ENCODE measurements around the gene MARS1. TPM values are rescaled to one million over a fixed set of nuclear protein-coding genes. Genes with fewer than 3 reads are reported as not detected.

The MARS1 gene
- total RNA-seq, 1 donor from 2014 or later = 290 TPM

- Mint-ChIP-seq H3K4me3 (ENCODE audit: low read depth) (peak within 1 kb of the TSS; percentile 90), H3K4me1 (ENCODE audit: low read depth) (peaks cover 19% of the 10 kb centered on the region), H3K27me3 (peaks cover 64% of the 10 kb centered on the region), H3K9me3 (ENCODE audit: low read depth) (no peaks in the 10 kb centered on the region), H3K36me3 (ENCODE audit: insufficient read depth) (no peaks in the 10 kb centered on the region), H3K27ac (peak within 1 kb of the TSS; percentile 87)
- TF ChIP-seq, protein P1, sequence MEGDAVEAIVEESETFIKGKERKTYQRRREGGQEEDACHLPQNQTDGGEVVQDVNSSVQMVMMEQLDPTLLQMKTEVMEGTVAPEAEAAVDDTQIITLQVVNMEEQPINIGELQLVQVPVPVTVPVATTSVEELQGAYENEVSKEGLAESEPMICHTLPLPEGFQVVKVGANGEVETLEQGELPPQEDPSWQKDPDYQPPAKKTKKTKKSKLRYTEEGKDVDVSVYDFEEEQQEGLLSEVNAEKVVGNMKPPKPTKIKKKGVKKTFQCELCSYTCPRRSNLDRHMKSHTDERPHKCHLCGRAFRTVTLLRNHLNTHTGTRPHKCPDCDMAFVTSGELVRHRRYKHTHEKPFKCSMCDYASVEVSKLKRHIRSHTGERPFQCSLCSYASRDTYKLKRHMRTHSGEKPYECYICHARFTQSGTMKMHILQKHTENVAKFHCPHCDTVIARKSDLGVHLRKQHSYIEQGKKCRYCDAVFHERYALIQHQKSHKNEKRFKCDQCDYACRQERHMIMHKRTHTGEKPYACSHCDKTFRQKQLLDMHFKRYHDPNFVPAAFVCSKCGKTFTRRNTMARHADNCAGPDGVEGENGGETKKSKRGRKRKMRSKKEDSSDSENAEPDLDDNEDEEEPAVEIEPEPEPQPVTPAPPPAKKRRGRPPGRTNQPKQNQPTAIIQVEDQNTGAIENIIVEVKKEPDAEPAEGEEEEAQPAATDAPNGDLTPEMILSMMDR (IDR thresholded peaks at IDR 0.05; ENCODE audit: unreplicated experiment) = no peak
- no peak for DNase-seq (ENCODE audit: low spot score, unreplicated experiment)
These were observed 28.0 kb upstream of the MARS1 start, which contains the start of gene GLI1 for GRCh38 chr12:57459750-57460467. Gene GLI1, plus strand, starts transcription at chr12:57459785. Its CDS starts 3,907 bp downstream, at chr12:57463692.

- DNase-seq (ENCODE audit: low spot score, unreplicated experiment) = no peak
- H3K9me3 Mint-ChIP-seq (ENCODE audit: low read depth) = no peaks in the 10 kb centered on the region
- H3K27me3 Mint-ChIP-seq = peaks cover 66% of the 10 kb centered on the region
- H3K4me1 Mint-ChIP-seq (ENCODE audit: low read depth) = peaks cover 19% of the 10 kb centered on the region
- H3K4me3 Mint-ChIP-seq (ENCODE audit: low read depth) = peak overlapping the region; percentile 64
- TF ChIP-seq, protein P1 (IDR thresholded peaks at IDR 0.05; ENCODE audit: unreplicated experiment) = no peak
- peak overlapping the region; percentile 54 for H3K27ac Mint-ChIP-seq
- H3K36me3 Mint-ChIP-seq (ENCODE audit: insufficient read depth) = no peaks in the 10 kb centered on the region
These were observed 27.4 kb upstream of the MARS1 start for GRCh38 chr12:57460468-57460784.

DNA sequence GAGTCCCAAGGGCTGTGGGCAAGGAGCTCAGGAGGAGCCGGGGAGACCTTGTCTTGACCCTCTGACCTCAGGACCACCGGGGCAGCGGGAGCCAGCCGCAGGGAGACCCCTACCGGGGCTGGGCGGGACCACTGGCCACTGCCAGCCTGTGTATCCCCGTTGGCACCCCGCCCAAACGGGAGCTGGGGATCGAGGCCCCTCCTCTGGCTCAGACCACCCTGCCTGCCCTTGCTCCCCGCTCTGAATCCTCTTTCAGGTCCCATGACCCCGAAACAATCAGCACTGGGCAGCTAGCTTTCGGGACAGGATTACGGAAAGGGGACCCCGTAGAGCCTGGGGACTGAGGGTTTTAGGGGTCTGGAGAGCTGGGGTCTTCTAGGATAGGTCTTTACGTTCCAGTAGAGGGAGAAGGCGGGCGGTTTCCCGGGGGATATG, 27.0 kb upstream of the MARS1 start:
- no peaks in the 10 kb centered on the region for H3K36me3 Mint-ChIP-seq (ENCODE audit: insufficient read depth)
- H3K4me3 Mint-ChIP-seq (ENCODE audit: low read depth) = peak overlapping the region; percentile 51
- peaks cover 66% of the 10 kb centered on the region for H3K27me3 Mint-ChIP-seq
- H3K9me3 Mint-ChIP-seq (ENCODE audit: low read depth) = no peaks in the 10 kb centered on the region
- TF ChIP-seq, protein P1 (IDR thresholded peaks at IDR 0.05; ENCODE audit: unreplicated experiment) = peak; percentile 20
- no peak overlapping the region for H3K27ac Mint-ChIP-seq
- DNase-seq (ENCODE audit: low spot score, unreplicated experiment) = no peak
- H3K4me1 Mint-ChIP-seq (ENCODE audit: low read depth) = peaks cover 19% of the 10 kb centered on the region

DNA sequence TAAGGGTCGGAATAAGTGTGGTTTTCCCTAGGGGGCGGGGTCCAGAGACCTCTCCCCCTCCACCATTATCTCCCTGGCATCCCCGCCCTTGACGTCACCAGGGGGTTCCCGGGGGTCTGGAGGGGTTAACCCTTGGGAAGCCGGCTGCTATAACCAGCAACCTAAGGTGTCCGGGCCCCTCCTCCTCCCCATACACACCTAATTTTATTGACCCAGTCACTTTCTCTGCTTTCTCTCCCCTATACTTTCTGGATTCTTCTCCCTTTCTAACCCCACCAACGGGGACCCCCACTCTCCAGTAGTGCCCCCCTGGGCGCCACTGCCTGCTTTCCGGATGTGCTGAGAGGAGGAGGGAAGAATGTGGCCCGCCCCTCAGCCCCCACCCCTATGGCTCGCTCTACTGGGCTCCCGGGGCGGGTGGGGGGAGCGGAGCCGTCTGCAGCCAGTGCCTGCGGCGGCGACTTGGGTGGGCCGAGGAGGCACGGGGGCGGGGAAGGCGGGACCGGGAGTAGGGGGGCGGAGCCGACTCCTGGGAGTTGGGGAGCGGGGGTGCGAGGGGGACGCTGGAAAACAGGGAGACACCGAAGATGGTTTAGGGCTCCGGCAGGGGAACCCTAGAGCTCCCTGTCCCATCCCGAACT, 26.5 kb upstream of the MARS1 start:
- Mint-ChIP-seq H3K27ac (no peak overlapping the region), H3K27me3 (peaks cover 64% of the 10 kb centered on the region), H3K4me3 (ENCODE audit: low read depth) (peak overlapping the region; percentile 64)

DNA sequence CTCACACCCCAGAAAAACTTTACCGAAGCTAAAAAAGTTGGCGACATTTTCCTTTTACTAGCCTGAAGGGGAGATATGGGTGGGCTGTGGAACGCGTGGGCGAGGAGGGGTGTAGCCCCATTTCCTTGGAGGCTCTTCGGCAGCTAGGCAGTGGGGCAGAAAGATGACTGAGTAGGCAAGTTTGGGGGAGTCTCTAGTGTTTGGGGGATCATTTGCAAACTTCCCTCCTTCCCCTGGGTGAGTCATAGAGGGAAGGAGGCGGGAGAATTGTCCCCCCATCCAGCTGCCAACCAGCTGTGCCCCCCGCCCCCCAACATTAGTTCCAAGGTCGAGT, 26.0 kb upstream of the MARS1 start:
- Mint-ChIP-seq H3K4me3 (ENCODE audit: low read depth) (peak overlapping the region; percentile 64), H3K27ac (peak overlapping the region; percentile 45), H3K9me3 (ENCODE audit: low read depth) (no peaks in the 10 kb centered on the region), H3K4me1 (ENCODE audit: low read depth) (peaks cover 19% of the 10 kb centered on the region), H3K27me3 (peaks cover 63% of the 10 kb centered on the region), H3K36me3 (ENCODE audit: insufficient read depth) (no peaks in the 10 kb centered on the region)
- DNase-seq (ENCODE audit: low spot score, unreplicated experiment) = no peak
- TF ChIP-seq, protein P1 (IDR thresholded peaks at IDR 0.05; ENCODE audit: unreplicated experiment) = no peak

More for the DNA sequence above, 26.5 kb upstream of the MARS1 start:
- Mint-ChIP-seq H3K4me1 (ENCODE audit: low read depth) (peaks cover 19% of the 10 kb centered on the region), H3K9me3 (ENCODE audit: low read depth) (no peaks in the 10 kb centered on the region), H3K36me3 (ENCODE audit: insufficient read depth) (no peaks in the 10 kb centered on the region)
- TF ChIP-seq, protein P1 (IDR thresholded peaks at IDR 0.05; ENCODE audit: unreplicated experiment) = no peak
- no peak for DNase-seq (ENCODE audit: low spot score, unreplicated experiment)
